C4-2B (cell line): ENCODE results near the gene FOXO1.

Experiments
- CTCF ChIP-seq: fragments of 450-650 bp; conservative IDR thresholded peaks from 2 replicates; pipeline ENCODE4 v1.5.1; 2017; ENCODE audit warnings: mild to moderate bottlenecking
- ZFX ChIP-seq: fragments of 450-650 bp; IDR thresholded peaks from 2 replicates; pipeline ENCODE4 v1.6.1; 2017

GRCh38 chr13:40631605-40632004 lies 34.8 kb downstream of the FOXO1 start:
- TF ChIP-seq CTCF (no peak), ZFX (no peak)
